Measurements from ENCODE around the gene HAVCR1.

- TF ChIP-seq CTCF (conservative IDR thresholded peaks at IDR 0.05; ENCODE audit: low read length) (no peak), EZH2phosphoT487 (IDR thresholded peaks at IDR 0.05; ENCODE audit: borderline replicate concordance) (no peak)
Observed at GRCh38 chr5:156981481-156981880, 77.4 kb downstream of the HAVCR1 start.

All from Loucy (cell line).